Caco-2 (cell line): Measurements from ENCODE around the gene KBTBD13. TPM values are rescaled to one million over a fixed set of nuclear protein-coding genes. Genes with fewer than 3 reads are reported as not detected.
A peak's percentile ranks its signal among the peaks of the same experiment; 100 is the strongest.

Experiments used
- BruUV-seq: library from RNA; stranded (reverse); fragments of 400-500 nt; replicated peaks from 2 replicates; lab custom pipeline; 2021; lab: Mats Ljungman, UMichigan
- CTCF ChIA-PET: fragments of 300-600 bp; sonication (Branson Sonifier 250); formaldehyde crosslinking; loops from one replicate; lab custom pipeline; 2022; ENCODE audit warnings: antibody characterized with exemption; lab: Charles Lee
- POLR2A ChIA-PET: fragments of 300-600 bp; sonication (Branson Sonifier 250); formaldehyde crosslinking; loops from one replicate; lab custom pipeline; 2022; ENCODE audit warnings: antibody characterized with exemption; lab: Charles Lee
- DNase-seq, 2 experiments: peaks; one replicate each; pipeline versions ENCODE4 v3.0.0 to v3.0.0-alpha.2; 2020 to 2022
- H3K27me3 ChIP-seq: replicated peaks from 2 replicates; pipeline ENCODE4 v1.6.0; 2011; ENCODE audit warnings: low read length; ENCODE audit not compliant: control insufficient read depth, insufficient read depth
- H3K36me3 ChIP-seq: 2 replicates; pipeline ENCODE4 v1.5.1; 2011; ENCODE audit warnings: low read length; ENCODE audit not compliant: control insufficient read depth, insufficient read depth
- H3K4me1 ChIP-seq: fragments of 250-450 bp; sonication (Bioruptor Pico); 2 replicates; pipeline ENCODE4 v1.5.1; 2020; ENCODE audit warnings: mild to moderate bottlenecking
- H3K4me3 ChIP-seq: 2 replicates; pipeline ENCODE4 v1.5.1; 2011; ENCODE audit warnings: low read depth, mild to moderate bottlenecking, control low read depth, low read length
- H3K9me3 ChIP-seq: fragments of 250-450 bp; sonication (Bioruptor Pico); 2 replicates; pipeline ENCODE4 v1.5.1; 2020; ENCODE audit warnings: mild to moderate bottlenecking, moderate library complexity
- H3K27ac Mint-ChIP-seq: one replicate; pipeline ENCODE4 v1.8.0; 2022; ENCODE audit warnings: mixed read lengths; ENCODE audit not compliant: unreplicated experiment
- H3K27me3 Mint-ChIP-seq: one replicate; pipeline ENCODE4 v1.8.0; 2022; ENCODE audit warnings: mixed read lengths; ENCODE audit not compliant: insufficient read depth, unreplicated experiment
- H3K36me3 Mint-ChIP-seq: one replicate; pipeline ENCODE4 v1.8.0; 2022; ENCODE audit warnings: mild to moderate bottlenecking, mixed read lengths; ENCODE audit not compliant: insufficient read depth, unreplicated experiment
- H3K4me1 Mint-ChIP-seq: one replicate; pipeline ENCODE4 v1.8.0; 2022; ENCODE audit warnings: low read depth, mixed read lengths; ENCODE audit not compliant: unreplicated experiment
- H3K4me3 Mint-ChIP-seq: one replicate; pipeline ENCODE4 v1.8.0; 2022; ENCODE audit warnings: mild to moderate bottlenecking, moderate library complexity, mixed read lengths; ENCODE audit not compliant: unreplicated experiment
- H3K9me3 Mint-ChIP-seq: one replicate; pipeline ENCODE4 v1.8.0; 2022; ENCODE audit warnings: mixed read lengths; ENCODE audit not compliant: unreplicated experiment
- intact Hi-C: fragments of 100-400 bp; cut with micrococcal nuclease; formaldehyde crosslinking; loops from one replicate; pipeline ENCODE4 v1.10.0; 2022; ENCODE audit not compliant: unreplicated experiment
- total RNA-seq: library from RNA; stranded (reverse); gene quantifications from 2 replicates; pipeline ENCODE4 v1.2.3, GENCODE V29; 2022
- TF ChIP-seq, protein P1 (sequence below), 2 experiments: fragments of 200-600 bp in 1 of 2; IDR thresholded peaks; 1 replicate in 1 of 2; 2 replicates in 1 of 2; pipeline versions ENCODE4 v1.5.1 to v1.8.0; 2011 to 2022; ENCODE audit warnings: antibody characterized with exemption in 1 of 2, control low read depth in 1 of 2, inconsistent platforms in 1 of 2, low read depth in 1 of 2, low read length in 1 of 2, mild to moderate bottlenecking in 1 of 2, moderate library complexity in 1 of 2; ENCODE audit not compliant: insufficient read depth in 1 of 2, severe bottlenecking in 1 of 2, unreplicated experiment in 1 of 2

Gene KBTBD13
- total RNA-seq, 1 experiment from 2014 or later: not detected

GRCh38 chr15:65050270-65050669 is 26.3 kb upstream of the KBTBD13 start:
- no peak overlapping the region for H3K4me3 Mint-ChIP-seq
- CTCF ChIA-PET: interaction anchor here (0.7 kb wide), 1 partner anchor 139 kb away, joined by 3 read pairs; no protein-coding TSS in a partner anchor

DNA sequence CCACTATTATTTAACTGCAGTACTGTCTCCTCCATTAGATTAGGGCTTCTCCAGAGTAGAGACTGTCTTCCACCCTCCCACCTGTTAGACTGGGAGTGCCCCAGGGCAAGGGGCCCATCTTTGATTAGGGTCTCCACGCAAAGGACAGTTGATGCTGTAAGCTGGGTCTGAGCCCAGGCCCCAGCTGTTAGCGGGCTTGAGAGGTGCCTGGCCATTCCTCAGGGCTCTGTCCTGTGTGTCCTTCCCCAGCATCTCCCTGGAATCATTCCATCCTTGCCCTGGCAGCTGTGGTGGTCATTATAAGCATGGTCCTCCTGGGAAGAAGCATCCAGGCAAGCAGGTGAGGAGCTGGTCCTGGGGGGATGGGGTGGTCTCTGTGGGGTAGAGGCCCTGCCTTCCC is 25.3 kb upstream of the KBTBD13 start:
- TF ChIP-seq, protein P1, sequence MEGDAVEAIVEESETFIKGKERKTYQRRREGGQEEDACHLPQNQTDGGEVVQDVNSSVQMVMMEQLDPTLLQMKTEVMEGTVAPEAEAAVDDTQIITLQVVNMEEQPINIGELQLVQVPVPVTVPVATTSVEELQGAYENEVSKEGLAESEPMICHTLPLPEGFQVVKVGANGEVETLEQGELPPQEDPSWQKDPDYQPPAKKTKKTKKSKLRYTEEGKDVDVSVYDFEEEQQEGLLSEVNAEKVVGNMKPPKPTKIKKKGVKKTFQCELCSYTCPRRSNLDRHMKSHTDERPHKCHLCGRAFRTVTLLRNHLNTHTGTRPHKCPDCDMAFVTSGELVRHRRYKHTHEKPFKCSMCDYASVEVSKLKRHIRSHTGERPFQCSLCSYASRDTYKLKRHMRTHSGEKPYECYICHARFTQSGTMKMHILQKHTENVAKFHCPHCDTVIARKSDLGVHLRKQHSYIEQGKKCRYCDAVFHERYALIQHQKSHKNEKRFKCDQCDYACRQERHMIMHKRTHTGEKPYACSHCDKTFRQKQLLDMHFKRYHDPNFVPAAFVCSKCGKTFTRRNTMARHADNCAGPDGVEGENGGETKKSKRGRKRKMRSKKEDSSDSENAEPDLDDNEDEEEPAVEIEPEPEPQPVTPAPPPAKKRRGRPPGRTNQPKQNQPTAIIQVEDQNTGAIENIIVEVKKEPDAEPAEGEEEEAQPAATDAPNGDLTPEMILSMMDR (IDR thresholded peaks at IDR 0.05; ENCODE audit: insufficient read depth in 1 of 2, low read depth in 1 of 2, low read length in 1 of 2, severe bottlenecking in 1 of 2, unreplicated experiment in 1 of 2): no peak
- no peaks in the 10 kb centered on the region for H3K27me3 ChIP-seq
- CTCF ChIA-PET: interaction anchor here (2.1 kb wide), 1 partner anchor 50 kb away, joined by 11 read pairs; no protein-coding TSS in a partner anchor
- BruUV-seq: no TSS peak
- Mint-ChIP-seq H3K4me3 (no peak overlapping the region), H3K27ac (no peak overlapping the region), H3K4me1 (peaks cover 21% of the 10 kb centered on the region), H3K9me3 (no peaks in the 10 kb centered on the region), H3K27me3 (no peaks in the 10 kb centered on the region), H3K36me3 (no peaks in the 10 kb centered on the region)
- H3K4me3 ChIP-seq: no peak overlapping the region
- H3K36me3 ChIP-seq: no peaks in the 10 kb centered on the region
- no peak for DNase-seq
- no peaks in the 10 kb centered on the region for H3K9me3 ChIP-seq
- intact Hi-C loops: no loop called here
- POLR2A ChIA-PET: no interaction called here
- H3K4me1 ChIP-seq: peaks cover 27% of the 10 kb centered on the region

More at GRCh38 chr15:65050270-65050669, 26.3 kb upstream of the KBTBD13 start:
- no peaks in the 10 kb centered on the region for H3K9me3 Mint-ChIP-seq
- H3K4me1 Mint-ChIP-seq: peaks cover 16% of the 10 kb centered on the region
- intact Hi-C loops: no loop called here
- Histone ChIP-seq H3K4me1 (peaks cover 27% of the 10 kb centered on the region), H3K4me3 (no peak overlapping the region), H3K27me3 (no peaks in the 10 kb centered on the region), H3K36me3 (no peaks in the 10 kb centered on the region), H3K9me3 (no peaks in the 10 kb centered on the region)
- TF ChIP-seq, protein P1 (IDR thresholded peaks at IDR 0.05; ENCODE audit: insufficient read depth in 1 of 2, low read depth in 1 of 2, low read length in 1 of 2, severe bottlenecking in 1 of 2, unreplicated experiment in 1 of 2): no peak
- POLR2A ChIA-PET: no interaction called here
- H3K36me3 Mint-ChIP-seq: peaks cover under 1% of the 10 kb centered on the region
- DNase-seq: no peak
- H3K27me3 Mint-ChIP-seq: no peaks in the 10 kb centered on the region
- no TSS peak for BruUV-seq
- peak overlapping the region; percentile 29 for H3K27ac Mint-ChIP-seq

DNA sequence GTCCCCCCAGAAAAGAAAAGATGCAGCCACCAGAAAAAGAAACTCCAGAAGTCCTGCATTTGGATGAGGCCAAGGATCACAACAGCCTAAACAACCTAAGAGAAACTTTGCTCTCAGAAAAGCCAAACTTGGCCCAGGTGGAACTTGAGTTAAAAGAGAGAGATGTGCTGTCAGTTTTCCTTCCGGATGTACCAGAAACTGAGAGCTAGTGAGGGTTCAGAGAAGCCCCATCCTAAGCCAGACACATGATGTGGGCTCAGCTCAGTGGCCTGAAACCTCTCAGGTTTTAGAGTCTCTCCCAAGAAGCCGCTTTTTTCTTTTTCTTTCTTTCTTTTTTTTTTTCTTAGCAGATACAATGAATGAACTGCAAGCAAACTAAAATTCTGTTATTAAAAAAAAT is 23.6 kb upstream of the KBTBD13 start:
- no peak for DNase-seq
- H3K9me3 ChIP-seq: no peaks in the 10 kb centered on the region
- peaks cover 11% of the 10 kb centered on the region for H3K36me3 Mint-ChIP-seq
- H3K36me3 ChIP-seq: no peaks in the 10 kb centered on the region
- H3K4me1 Mint-ChIP-seq: peaks cover 31% of the 10 kb centered on the region
- BruUV-seq: no TSS peak
- no peak overlapping the region for H3K4me3 Mint-ChIP-seq
- intact Hi-C loops: no loop called here
- no peaks in the 10 kb centered on the region for H3K9me3 Mint-ChIP-seq
- TF ChIP-seq, protein P1 (IDR thresholded peaks at IDR 0.05; ENCODE audit: insufficient read depth in 1 of 2, low read depth in 1 of 2, low read length in 1 of 2, severe bottlenecking in 1 of 2, unreplicated experiment in 1 of 2): no peak
- CTCF ChIA-PET: interaction anchor here (2.1 to 4.9 kb wide), 2 partner anchors 30 to 49 kb away, joined by 11 to 42 read pairs; no protein-coding TSS in a partner anchor
- H3K4me3 ChIP-seq: no peak overlapping the region
- H3K27me3 ChIP-seq: no peaks in the 10 kb centered on the region
- no peak overlapping the region for H3K27ac Mint-ChIP-seq
- POLR2A ChIA-PET: interaction anchor here (0.6 kb wide), 1 partner anchor 8 kb away, joined by 3 read pairs; the partner anchor contains the start of gene SLC51B
- no peaks in the 10 kb centered on the region for H3K27me3 Mint-ChIP-seq
- H3K4me1 ChIP-seq: peaks cover 40% of the 10 kb centered on the region
